VCaP (cell line): Measurements from ENCODE around the gene PDE8B.

Experiments
- H3K27ac ChIP-seq: fragments of 450-650 bp; 2 replicates; pipeline ENCODE4 v1.5.1; 2017
- TF ChIP-seq, protein P1 (sequence below): fragments of 450-650 bp; conservative IDR thresholded peaks from 2 replicates; pipeline ENCODE4 v1.5.1; 2017; ENCODE audit warnings: mild to moderate bottlenecking, moderate library complexity

The PDE8B gene

DNA sequence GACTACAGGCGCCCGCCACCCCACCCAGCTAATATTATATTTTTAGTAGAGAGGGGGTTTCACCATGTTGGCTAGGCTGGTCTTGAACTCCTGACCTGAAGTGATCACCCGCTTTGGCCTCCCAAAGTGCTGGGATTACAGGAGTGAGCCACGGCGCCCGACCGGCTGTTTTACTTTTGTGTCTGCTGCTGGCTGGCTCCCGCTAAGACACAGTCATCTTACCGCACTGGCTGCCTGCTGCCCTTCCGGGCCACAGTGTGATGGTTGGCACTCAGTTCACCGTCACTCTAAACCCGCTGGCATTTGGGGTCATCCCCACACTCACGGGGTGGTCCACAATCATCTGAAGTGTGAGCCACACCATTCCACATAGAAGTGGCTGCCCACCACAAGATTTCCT is 188.0 kb downstream of the PDE8B start:
- TF ChIP-seq, protein P1, sequence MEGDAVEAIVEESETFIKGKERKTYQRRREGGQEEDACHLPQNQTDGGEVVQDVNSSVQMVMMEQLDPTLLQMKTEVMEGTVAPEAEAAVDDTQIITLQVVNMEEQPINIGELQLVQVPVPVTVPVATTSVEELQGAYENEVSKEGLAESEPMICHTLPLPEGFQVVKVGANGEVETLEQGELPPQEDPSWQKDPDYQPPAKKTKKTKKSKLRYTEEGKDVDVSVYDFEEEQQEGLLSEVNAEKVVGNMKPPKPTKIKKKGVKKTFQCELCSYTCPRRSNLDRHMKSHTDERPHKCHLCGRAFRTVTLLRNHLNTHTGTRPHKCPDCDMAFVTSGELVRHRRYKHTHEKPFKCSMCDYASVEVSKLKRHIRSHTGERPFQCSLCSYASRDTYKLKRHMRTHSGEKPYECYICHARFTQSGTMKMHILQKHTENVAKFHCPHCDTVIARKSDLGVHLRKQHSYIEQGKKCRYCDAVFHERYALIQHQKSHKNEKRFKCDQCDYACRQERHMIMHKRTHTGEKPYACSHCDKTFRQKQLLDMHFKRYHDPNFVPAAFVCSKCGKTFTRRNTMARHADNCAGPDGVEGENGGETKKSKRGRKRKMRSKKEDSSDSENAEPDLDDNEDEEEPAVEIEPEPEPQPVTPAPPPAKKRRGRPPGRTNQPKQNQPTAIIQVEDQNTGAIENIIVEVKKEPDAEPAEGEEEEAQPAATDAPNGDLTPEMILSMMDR = no peak
- H3K27ac ChIP-seq = no peak overlapping the region

- no peak overlapping the region for H3K27ac ChIP-seq
- TF ChIP-seq, protein P1 = no peak
Observed at GRCh38 chr5:77398896-77399295, 188.4 kb downstream of the PDE8B start.

DNA sequence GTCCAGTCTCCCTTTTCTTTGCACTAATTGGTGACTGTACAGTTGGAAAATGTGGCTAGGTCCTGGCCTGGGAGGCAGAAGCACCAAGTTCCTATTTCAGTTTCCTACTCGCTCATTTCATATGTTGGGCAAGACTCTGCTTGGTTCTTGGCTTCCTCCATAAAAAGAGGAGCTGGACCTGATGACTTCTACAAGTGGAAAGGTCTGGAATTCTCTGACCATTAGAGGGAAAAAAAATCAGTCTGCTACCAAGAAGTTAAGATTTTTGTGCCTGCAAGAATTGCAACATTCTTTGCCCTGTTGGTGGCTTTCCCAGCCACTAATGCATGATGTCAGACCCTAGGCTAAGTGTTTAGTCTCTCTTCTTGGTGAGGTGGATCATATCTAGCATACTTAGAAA is 190.2 kb downstream of the PDE8B start:
- TF ChIP-seq, protein P1 = no peak
- no peak overlapping the region for H3K27ac ChIP-seq

DNA sequence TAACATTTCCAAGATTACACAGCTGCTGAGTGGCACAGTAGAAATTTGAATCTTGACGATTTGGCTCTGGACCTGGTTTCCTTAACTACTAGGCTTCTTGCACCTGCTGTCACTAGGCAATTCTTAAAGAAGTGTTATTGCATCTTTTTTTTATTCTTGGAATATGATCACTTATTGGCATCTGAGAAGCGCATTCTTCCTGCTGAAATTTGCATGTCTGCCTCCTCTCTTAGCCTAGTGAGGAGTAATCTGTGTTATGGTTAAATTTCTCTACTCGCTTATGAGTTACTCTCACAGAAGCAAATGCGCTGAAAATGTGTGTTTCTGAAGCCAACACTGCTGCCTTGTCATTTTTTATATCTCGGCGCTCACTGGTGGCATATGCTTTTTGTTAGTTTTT is 192.3 kb downstream of the PDE8B start:
- TF ChIP-seq, protein P1 = no peak

GRCh38 chr5:77407152-77407551 is 196.7 kb downstream of the PDE8B start:
- TF ChIP-seq, protein P1 = no peak
- no peak overlapping the region for H3K27ac ChIP-seq

More for the DNA sequence above, 192.3 kb downstream of the PDE8B start:
- H3K27ac ChIP-seq = no peak overlapping the region

DNA sequence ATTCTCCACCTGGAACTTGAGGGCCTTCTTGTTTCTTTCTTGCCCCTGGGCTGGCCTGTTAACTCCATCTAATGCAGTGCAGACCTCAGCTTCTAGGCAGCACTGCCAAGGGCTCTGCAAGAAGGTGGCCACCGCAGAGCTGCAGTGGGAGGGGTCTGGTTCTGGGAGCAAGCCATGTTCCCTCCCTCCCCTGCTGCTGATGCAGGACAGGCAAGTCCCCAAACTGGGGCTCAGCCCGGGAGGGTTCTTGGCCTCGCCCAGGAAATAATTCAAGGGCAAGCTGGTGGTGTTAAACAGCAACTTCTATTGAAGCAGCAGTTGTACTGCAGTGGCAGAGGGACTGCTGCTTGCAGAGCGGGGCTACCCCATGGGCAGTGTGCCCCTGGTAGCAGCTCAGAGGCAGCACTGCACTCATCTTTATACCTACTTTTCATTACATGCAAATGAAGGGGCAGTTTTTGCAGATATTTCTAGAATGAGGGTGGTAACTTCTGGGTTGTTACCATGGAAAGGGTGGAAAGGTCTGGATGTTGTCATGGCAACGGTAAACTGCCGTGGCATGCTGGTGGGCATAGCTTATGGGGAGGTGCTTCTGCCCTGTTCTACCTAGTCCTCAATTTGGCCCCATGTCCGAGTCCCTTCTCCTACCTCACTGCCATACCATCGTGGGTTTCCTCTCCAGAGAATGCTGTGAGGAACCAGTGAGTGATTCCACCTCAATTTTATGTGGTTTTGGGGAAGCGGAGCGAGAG is 199.6 kb downstream of the PDE8B start:
- TF ChIP-seq, protein P1 = no peak
- no peak overlapping the region for H3K27ac ChIP-seq

GRCh38 chr5:77413049-77413448 is 202.6 kb downstream of the PDE8B start:
- TF ChIP-seq, protein P1 = no peak
- no peak overlapping the region for H3K27ac ChIP-seq
